HG02798 (cell line): Measurements from ENCODE around the gene MBNL2.

ENCODE experiments used
- ATAC-seq: cut with Tn5 transposase; IDR thresholded peaks from one replicate; pipeline ENCODE4 v1.9.1; 2021; ENCODE audit warnings: mild to moderate bottlenecking; ENCODE audit not compliant: unreplicated experiment, poor library complexity

Gene MBNL2

DNA sequence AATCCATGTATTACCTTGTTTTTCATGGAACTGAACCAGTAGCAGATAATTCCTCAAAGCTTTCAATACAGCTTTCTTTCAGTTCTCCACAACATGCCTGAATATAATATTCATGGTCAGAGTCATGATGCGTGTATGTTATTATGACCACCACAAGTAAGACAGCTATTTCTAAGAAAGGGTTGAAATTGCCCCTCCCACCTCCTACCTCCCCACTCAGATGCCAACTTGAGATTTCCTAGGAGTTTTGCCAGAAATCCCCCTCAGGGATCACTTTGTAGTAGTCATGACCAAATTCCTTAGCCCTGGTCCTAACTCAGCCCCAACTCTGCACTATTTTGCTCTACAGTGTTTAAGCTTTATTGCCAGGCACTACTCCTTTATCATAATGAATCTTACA is 141.9 kb downstream of the MBNL2 start:
- ATAC-seq: no peak

DNA sequence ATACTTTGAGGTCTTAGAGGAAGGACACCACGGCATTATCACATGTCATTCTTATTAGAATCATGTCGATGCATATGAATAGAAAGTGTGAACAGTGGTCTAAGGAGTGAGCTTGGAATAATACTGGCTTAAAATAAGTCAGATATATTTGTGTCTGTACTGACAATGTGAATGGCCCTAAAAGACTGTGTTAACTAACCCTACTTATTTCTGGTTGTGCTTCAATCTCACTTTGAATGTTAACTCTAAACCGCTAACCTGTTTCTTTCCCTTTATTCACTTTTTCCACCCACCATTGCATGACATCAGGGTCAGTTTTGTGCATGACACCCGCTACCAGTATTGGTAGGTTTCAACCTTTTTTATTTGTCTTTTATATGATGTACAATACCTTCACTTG is 142.7 kb downstream of the MBNL2 start:
- ATAC-seq: no peak

DNA sequence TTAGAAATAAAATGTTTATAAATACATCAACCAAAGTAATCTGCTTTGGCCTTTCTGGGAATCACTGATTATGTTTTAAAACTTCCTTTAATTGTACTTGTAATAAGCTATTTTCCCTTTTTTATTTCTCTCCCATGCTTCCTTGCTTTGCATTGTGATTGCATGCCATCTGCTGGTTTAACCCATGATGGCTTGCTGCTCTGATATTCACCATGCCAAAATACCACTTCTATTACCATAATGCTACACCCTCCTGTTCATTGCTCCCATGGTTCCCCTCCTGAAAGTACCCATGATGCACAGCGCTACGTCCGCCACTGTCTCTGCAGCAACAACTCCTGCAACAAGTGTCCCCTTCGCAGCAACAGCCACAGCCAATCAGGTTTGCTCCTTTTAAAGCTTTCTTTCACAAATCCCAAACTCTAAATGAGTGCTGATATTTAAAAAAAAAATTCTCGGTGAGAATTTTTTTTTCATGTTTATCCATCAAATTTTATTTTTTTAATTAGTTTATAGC is 144.1 kb downstream of the MBNL2 start:
- ATAC-seq: no peak

DNA sequence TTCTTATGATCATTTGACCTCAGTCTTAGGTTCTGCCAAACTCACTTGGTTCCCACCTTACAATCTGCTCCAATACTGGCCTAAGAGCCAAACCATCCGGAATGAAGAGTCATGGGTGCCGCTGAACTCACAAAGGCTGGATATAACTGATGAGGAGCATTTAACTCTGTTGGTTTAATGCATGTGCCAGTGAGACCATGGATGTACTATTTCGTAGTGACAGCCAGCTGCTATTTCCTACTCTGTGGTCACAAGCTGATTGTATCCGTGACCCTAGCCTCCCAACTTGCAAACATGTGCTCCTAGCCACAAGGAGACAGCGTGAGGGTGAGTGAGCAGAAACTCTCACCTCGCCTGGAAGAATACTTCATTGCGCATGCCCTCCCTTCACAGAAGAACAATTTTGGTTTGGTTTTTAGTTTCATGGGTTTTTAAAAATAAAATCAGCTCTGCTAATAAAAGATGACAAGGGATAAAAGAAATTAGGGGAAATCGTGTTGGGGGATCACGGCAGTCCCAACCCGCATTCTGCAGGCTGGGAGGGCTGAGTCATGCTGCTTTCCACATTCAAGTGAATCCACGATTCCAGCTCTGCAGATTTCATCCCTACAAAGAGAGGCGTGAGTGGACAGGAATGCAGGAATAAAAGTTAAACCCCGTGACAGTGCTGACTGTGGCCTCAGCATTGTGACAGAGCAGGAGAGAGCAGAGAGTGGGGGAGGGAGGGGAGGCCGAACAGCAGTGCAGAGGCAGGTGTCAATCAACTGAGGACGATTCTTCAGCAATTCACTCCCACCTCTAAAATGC is 145.1 kb downstream of the MBNL2 start:
- no peak for ATAC-seq

DNA sequence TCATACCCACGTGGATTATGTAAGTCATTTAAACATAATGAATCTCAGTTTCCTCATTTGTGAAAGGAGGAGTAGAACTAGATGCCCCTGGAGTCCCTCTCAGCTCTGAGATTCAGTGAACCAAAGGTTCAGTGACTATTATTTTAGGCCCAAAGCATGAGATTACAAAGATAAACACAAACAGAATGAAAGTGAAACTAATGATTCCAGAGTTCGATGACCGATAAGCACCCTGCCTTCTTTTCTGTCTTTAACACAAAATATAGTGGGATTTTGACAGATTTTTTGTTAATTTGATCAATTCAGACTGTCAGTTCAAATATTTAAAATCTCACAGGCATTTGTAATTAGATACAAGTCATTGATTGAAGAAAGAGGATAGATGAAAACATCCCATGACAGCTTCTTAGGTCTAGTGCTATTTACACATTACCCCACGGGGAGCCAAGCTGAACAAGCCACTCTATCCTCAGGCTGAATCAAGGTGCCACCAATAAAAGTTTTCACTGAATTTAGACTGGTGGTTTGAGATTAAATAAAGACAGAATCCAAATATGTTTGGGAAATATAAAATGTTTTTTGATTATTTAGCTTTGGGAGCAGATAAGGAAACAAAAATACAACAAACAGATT is 147.2 kb downstream of the MBNL2 start:
- peak; percentile 69 for ATAC-seq

DNA sequence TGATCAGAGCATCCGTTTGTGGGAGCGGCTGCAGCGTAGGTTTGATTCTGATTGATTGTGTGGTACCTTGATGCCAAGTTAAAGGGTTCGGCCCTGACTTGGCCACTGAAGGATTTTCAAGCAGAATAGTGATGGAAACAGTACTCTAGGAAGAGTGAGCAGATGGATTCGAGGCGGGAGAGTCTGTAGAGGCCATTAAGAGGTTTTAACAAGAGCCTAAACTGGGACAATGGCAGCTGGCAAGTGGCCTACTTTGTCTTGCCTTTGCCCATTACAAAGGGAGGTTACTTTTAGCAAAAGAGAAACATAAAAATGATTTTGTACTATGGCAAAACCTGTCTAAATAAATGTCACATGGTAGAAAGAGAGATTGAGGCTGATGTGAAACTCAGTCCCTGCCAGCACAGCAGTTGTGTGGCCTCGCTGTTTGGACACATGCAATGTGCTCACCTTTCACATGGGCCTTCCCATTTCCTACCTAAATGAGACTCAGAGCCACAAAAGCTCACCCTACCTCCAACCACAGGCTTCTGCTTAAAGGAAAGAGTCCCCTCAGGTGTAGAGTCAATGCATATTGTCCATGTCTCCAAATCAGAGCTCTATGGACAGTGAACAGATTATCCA is 149.5 kb downstream of the MBNL2 start:
- no peak for ATAC-seq

DNA sequence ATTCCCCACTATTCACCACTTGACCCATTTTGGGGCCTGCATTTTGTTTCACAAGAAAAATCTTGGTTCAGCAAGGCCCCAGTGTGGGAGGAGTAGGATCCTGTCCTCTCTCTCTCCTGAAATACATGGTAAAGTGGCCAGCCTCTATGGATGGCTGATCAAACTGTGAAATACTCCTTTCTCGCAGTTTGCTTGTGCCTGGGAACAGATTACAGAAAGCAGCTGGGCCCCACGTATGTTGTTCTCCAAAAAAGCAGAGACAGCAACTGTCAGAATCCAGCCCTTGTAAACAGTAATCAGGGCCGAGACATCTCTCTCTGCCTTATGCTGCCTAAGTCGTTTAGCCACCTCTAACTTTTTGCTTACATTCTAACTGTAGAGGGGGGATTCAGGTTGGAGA is 150.8 kb downstream of the MBNL2 start:
- no peak for ATAC-seq

DNA sequence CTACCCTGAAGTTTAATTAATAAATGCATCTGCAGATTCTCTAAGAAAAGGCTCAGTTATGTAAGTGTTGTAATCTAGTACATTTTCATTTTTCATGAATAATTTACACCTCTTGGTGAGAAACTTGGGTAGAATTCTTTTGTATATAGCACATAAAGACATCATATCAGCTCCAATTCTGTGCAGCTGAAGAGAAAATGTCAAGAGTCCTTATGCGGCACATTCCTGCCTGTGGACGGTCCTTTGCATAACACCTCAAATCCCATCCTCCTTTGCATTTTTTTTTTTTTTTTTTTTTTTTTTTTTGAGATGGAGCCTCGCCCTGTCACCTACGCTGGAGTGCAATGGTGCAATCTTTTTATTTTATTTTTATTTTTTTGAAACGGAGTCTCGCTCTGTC is 151.7 kb downstream of the MBNL2 start:
- ATAC-seq: no peak

DNA sequence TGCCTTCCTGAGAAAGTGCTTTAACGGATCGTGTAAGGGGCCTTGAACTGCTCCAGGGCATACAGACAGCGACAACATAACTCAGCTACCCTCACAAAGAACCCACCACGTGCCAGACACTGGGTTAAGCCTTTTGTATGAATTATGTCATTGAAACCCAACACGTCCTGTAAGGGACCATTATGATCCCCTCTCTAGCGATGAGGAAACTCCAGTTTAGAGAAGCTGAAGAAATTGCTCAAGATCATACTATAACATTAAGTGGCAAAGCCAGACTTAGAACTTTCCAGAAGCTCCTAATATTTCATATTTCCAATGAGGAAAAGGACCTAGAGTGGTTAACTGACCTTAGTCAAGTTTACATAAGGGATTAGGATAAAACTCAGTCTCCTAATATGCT is 154.8 kb downstream of the MBNL2 start:
- no peak for ATAC-seq

DNA sequence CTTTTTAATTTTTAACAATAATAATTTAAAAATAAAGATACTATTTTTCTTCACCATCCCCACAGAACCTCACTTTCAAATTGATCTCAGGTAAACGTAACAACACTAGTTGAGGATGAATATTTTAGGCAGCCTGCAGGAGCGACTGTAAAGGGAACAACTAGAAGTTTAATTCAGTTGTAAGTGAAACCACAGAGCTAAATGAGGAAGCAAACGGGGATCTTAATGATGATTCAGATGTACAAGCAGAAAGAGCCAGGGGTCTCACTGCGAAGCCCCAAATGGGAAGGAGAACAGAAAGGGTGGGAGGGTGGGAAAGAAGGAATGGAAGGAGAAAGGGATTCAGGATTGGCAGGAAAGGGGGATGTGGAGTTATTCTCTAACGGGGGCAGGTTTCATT is 157.3 kb downstream of the MBNL2 start:
- ATAC-seq: no peak

DNA sequence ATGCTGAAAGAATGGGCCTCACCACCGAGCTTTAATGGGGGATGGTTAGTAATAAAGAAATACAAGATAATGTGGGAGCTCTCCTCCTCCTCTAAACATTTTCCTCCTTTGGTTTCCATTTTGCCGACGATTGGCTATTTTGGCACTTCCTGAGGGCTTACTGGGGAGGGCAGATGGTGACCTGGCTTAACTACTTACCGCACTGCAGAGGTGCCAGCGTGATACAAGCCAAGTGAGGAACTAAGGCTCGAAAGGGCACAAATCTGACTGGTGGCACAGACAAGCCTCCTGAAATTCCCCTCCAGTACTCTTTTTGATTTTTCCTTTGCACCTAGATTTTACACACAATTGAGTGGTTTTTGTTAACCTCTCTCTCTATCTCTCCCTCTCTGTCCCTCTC is 158.6 kb downstream of the MBNL2 start:
- no peak for ATAC-seq

DNA sequence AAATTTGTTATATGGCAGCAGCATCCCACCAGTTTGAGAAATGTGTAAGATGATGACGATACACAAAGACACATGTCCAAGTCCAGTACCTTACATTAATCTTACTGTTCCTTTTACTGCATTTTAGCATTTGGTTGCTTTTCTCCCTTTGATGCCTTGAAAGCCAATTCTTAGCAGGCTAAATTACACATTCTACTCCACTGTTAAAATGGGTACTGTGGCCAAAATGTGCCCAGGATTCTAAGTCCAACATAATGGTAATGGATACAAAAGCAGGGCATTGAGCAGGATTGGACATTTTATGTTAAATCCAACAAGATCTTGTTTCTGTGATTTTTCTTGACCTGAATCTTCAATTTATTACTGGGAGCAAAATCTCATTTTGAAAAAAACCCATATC is 159.1 kb downstream of the MBNL2 start:
- no peak for ATAC-seq

DNA sequence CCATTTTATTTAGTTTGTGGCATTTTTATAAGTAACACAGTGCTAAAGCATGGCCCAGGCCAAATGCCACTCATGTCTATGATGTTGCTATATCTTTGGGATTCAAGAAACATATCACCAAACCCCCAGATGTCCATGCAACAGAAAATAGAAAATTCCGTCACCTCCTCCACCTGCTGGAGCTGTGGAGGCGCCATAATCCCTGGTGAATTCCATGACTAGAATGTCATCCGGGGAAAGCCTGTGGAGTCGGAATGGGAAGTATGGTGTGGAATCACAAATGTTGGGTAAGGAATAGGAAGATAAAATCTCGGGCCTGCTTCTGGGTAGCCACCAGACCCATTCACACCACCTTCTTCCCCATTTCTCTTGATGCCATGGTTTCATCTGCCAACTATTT is 160.1 kb downstream of the MBNL2 start:
- ATAC-seq: no peak

DNA sequence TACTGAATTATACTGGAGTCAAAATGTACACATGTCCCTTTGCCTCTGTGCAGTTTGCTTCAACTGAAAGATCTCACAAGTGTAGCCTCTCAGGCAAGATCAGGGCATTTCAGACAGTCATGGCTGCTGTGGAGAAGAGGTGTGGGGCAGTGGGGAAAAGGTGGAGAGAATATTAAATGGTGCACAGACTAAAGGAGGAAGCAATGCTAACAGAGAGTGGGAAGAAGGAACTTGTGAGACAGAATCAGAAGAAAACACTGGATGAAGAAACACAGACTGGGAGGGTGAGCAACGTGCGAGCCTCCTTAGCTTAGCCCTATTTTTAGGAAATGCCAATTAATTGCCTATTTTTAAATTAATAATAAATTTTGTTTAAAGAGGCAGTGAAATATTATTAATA is 162.2 kb downstream of the MBNL2 start:
- no peak for ATAC-seq

DNA sequence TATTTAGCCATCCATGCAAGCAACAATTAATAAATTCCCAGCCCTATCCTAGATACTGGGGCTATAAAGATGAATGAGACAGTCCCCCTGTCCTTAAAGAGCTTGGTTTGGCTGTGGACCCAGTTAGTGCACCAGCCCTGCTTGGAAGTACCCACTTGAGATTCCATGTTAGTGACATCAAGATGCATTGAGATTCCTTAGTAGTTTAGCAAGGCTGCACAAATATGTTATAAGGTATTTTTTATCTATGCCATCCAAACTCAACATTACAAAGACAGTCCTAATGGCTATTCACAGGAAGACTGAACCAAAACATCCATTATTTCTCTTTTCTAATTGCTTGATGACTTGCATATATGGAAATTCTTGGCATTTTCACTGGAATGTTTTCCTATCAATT is 163.0 kb downstream of the MBNL2 start:
- ATAC-seq: no peak

DNA sequence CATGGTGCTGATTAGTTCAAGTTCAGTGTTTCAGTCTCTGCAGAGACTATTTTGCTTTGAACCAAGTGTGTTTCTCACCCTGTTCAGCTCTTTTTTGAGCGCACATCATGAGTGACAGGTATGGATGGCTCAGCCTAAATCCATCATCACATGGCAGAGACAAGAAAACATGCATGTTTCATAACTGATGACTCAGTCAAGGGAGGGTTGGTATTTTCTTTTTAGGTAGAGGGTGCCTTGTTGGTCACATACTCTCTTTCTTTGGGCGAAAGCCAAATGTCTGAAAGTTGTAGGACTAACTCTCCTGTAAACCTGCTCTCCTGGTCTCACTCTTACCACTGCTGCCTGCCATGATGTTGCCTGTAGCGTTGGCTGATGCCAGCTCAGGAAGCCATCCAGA is 163.7 kb downstream of the MBNL2 start:
- no peak for ATAC-seq

DNA sequence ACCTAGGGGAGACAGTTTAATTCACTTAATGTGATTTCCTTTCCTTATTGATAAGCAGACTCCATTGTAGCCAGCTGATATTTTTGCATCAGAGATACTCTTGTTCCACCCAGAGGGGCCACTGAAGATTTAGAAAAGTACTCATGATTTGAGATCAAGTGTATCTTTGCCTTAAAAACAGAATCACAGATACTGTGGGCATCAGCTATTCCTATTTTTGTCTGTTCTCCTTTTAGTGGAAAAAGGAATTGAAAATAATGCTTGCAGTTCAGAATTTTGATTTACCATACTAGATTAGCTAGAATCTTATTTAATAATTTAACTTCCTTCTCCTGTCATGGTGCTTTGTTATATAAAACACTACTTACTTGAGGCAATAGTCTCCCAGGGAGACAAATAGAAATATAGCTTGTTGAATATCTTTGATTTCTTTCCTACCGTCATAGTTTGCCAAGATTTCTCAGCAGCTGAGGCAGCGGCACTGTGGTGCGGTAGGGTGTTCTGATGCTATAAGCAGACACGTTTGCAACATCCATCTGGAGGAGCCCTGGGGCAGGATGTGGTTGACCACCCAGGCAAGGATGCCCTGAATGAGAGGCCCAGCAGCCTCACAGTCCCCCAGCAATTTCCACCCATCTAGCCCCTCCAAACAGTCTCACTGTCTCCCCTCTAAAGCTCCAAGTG is 164.8 kb downstream of the MBNL2 start:
- no peak for ATAC-seq

DNA sequence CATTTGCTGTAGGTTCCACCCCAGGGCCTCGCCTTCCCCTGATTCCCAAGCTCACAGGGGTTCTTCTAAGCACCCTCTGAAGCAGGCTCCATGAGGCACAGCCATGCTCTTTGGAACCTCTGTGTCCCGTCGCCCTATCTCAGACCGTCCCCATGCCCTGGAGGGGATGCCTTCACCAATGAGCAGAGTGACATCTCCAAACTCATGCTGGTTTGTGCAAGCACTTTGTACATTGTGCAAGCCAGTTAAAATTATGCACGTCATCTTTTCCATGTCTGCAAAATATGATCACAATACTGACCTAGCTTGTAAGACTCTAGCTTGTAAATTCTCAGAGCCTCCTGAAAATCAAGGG is 165.3 kb downstream of the MBNL2 start:
- no peak for ATAC-seq

DNA sequence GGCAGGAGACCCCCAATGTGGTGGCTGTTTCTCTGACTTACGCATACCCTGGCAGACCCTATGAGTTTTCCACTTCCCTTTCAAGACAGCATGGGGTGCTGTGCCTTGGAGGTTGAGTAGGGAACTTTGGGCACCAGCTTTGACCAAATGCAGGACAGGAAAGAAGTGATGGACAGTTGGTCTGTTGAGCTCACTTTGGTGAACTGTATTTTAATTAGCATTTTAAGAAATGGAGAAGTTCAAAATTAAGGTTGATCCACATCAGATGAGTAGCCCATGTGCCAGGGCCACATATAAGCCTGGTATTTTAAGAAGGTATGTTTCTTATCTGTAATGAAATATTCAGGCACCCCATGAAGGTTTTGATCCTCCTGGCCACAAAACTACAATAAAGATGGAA is 165.8 kb downstream of the MBNL2 start:
- no peak for ATAC-seq

DNA sequence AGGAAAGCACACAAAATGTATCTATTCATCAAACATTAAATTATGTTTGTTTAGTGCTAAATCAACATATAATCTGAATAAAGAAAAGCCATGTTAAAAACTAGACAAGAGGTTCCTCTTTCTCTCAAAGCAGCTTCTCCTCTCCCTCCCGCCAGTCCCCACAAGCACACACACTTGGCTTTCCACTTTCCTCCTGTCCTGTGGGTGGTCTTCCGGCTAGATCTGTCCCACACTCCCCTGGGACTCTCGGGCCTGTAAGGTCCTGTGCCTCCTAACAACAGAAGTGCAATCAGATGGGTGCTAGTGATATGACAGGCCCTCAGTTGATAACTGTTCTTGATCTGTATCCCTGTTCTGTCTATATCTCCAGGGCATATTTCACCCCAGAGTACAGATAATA is 166.2 kb downstream of the MBNL2 start:
- no peak for ATAC-seq

DNA sequence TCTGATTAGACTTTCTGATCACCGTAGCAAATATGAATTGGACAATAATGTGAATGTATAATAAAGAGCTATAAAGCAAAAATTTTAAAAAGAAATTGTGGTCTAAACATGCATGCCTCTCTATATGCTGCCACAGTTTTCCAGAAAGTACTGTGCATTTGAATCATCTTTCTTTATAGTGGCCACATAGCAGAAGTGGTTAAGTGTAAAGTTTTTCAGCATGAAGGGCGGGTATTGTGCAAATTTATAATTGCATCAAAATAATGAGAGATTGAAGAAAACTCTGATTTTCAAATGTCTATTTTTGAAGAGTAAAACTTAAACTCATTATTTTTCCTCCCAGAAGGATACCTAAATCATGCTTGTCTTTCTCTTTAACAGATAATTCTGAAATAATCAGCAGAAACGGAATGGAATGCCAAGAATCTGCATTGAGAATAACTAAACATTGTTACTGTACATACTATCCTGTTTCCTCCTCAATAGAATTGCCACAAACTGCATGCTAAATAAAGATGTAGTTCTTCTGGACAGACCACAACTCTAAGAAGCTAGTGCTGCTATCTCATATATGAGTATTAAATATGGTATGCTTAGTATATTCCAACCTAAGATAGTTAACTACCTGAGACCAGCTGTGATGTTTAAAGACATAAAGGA is 168.9 kb downstream of the MBNL2 start:
- ATAC-seq: no peak
